ENCODE results near the gene ORM2.

ORM2 gene

GRCh38 chr9:114313186-114313585, 16.5 kb upstream of the ORM2 start:
- Histone ChIP-seq H3K36me3 (replicated peaks; ENCODE audit: low read depth, low read length) (no peaks in the 10 kb centered on the region), H3K4me1 (ENCODE audit: low read length) (no peaks in the 10 kb centered on the region; the same call in 1 of the 2 replicates), H4K20me1 (ENCODE audit: insufficient read depth, low read length) (no peaks in the 10 kb centered on the region), H2AFZ (ENCODE audit: low read depth, low read length) (no peak overlapping the region), H3K9ac (ENCODE audit: low read length) (no peak overlapping the region), H3K9me3 (ENCODE audit: insufficient read depth, low read length) (no peaks in the 10 kb centered on the region), H3K4me3 (ENCODE audit: low read length) (no peak overlapping the region), H3K79me2 (ENCODE audit: low read length) (no peaks in the 10 kb centered on the region), H3K27ac (ENCODE audit: low read length) (no peak overlapping the region), H3K27me3 (ENCODE audit: low read depth, low read length) (no peaks in the 10 kb centered on the region), H3K4me2 (ENCODE audit: low read length) (no peak overlapping the region)
- TF ChIP-seq, protein P1, sequence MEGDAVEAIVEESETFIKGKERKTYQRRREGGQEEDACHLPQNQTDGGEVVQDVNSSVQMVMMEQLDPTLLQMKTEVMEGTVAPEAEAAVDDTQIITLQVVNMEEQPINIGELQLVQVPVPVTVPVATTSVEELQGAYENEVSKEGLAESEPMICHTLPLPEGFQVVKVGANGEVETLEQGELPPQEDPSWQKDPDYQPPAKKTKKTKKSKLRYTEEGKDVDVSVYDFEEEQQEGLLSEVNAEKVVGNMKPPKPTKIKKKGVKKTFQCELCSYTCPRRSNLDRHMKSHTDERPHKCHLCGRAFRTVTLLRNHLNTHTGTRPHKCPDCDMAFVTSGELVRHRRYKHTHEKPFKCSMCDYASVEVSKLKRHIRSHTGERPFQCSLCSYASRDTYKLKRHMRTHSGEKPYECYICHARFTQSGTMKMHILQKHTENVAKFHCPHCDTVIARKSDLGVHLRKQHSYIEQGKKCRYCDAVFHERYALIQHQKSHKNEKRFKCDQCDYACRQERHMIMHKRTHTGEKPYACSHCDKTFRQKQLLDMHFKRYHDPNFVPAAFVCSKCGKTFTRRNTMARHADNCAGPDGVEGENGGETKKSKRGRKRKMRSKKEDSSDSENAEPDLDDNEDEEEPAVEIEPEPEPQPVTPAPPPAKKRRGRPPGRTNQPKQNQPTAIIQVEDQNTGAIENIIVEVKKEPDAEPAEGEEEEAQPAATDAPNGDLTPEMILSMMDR (IDR thresholded peaks at IDR 0.05; ENCODE audit: low read depth, low read length), result no peak
- TF ChIP-seq EZH2phosphoT487 (IDR thresholded peaks at IDR 0.05; ENCODE audit: low read depth), result no peak

GRCh38 chr9:114314256-114314867, 15.3 kb upstream of the ORM2 start:
- H3K36me3 ChIP-seq (replicated peaks; ENCODE audit: low read depth, low read length), result no peaks in the 10 kb centered on the region
- H3K27me3 ChIP-seq (ENCODE audit: low read depth, low read length), result peaks cover 4% of the 10 kb centered on the region; the same call in 1 of the 2 replicates

GRCh38 chr9:114314881-114315722, 14.6 kb upstream of the ORM2 start:
- Histone ChIP-seq H3K9me3 (ENCODE audit: insufficient read depth, low read length) (no peaks in the 10 kb centered on the region), H3K79me2 (ENCODE audit: low read length) (no peaks in the 10 kb centered on the region), H3K9ac (ENCODE audit: low read length) (no peak overlapping the region), H3K4me3 (ENCODE audit: low read length) (no peak overlapping the region), H4K20me1 (ENCODE audit: insufficient read depth, low read length) (no peaks in the 10 kb centered on the region), H3K27ac (ENCODE audit: low read length) (no peak overlapping the region), H2AFZ (ENCODE audit: low read depth, low read length) (no peak overlapping the region), H3K4me2 (ENCODE audit: low read length) (no peak overlapping the region), H3K27me3 (ENCODE audit: low read depth, low read length) (peaks cover 5% of the 10 kb centered on the region; the same call in 1 of the 2 replicates), H3K4me1 (ENCODE audit: low read length) (no peaks in the 10 kb centered on the region; the same call in 1 of the 2 replicates), H3K36me3 (replicated peaks; ENCODE audit: low read depth, low read length) (no peaks in the 10 kb centered on the region)
- TF ChIP-seq, protein P1 (IDR thresholded peaks at IDR 0.05; ENCODE audit: low read depth, low read length), result no peak
- TF ChIP-seq EZH2phosphoT487 (IDR thresholded peaks at IDR 0.05; ENCODE audit: low read depth), result no peak

More at GRCh38 chr9:114314256-114314867, 15.3 kb upstream of the ORM2 start:
- Histone ChIP-seq H3K4me2 (ENCODE audit: low read length) (no peak overlapping the region), H3K79me2 (ENCODE audit: low read length) (no peaks in the 10 kb centered on the region), H3K27ac (ENCODE audit: low read length) (no peak overlapping the region), H2AFZ (ENCODE audit: low read depth, low read length) (no peak overlapping the region), H3K9ac (ENCODE audit: low read length) (no peak overlapping the region), H3K9me3 (ENCODE audit: insufficient read depth, low read length) (no peaks in the 10 kb centered on the region), H3K4me3 (ENCODE audit: low read length) (no peak overlapping the region), H4K20me1 (ENCODE audit: insufficient read depth, low read length) (no peaks in the 10 kb centered on the region), H3K4me1 (ENCODE audit: low read length) (no peaks in the 10 kb centered on the region; the same call in 1 of the 2 replicates)
- TF ChIP-seq EZH2phosphoT487 (IDR thresholded peaks at IDR 0.05; ENCODE audit: low read depth), result no peak
- TF ChIP-seq, protein P1 (IDR thresholded peaks at IDR 0.05; ENCODE audit: low read depth, low read length), result no peak

- Histone ChIP-seq H3K4me1 (ENCODE audit: low read length) (no peaks in the 10 kb centered on the region; the same call in 1 of the 2 replicates), H2AFZ (ENCODE audit: low read depth, low read length) (no peak overlapping the region), H3K36me3 (replicated peaks; ENCODE audit: low read depth, low read length) (no peaks in the 10 kb centered on the region), H3K9me3 (ENCODE audit: insufficient read depth, low read length) (no peaks in the 10 kb centered on the region), H3K27me3 (ENCODE audit: low read depth, low read length) (peaks cover 5% of the 10 kb centered on the region; the same call in 1 of the 2 replicates), H3K79me2 (ENCODE audit: low read length) (no peaks in the 10 kb centered on the region), H3K27ac (ENCODE audit: low read length) (no peak overlapping the region), H3K4me2 (ENCODE audit: low read length) (no peak overlapping the region), H3K9ac (ENCODE audit: low read length) (no peak overlapping the region), H4K20me1 (ENCODE audit: insufficient read depth, low read length) (no peaks in the 10 kb centered on the region), H3K4me3 (ENCODE audit: low read length) (no peak overlapping the region)
- TF ChIP-seq EZH2phosphoT487 (IDR thresholded peaks at IDR 0.05; ENCODE audit: low read depth), result no peak
- TF ChIP-seq, protein P1 (IDR thresholded peaks at IDR 0.05; ENCODE audit: low read depth, low read length), result no peak
Measured at GRCh38 chr9:114315723-114316363, 13.8 kb upstream of the ORM2 start.

Measured in OCI-LY3 (cell line).